ENCODE results near the gene RELB. TPM values are rescaled to one million over a fixed set of nuclear protein-coding genes. Genes with fewer than 3 reads are reported as not detected.

The RELB gene
- total and polyA plus RNA-seq, 10 of the 15 experiments (the other 5 are each of a cell fraction or from before 2014, with no cell fraction given): 0.66 to 43.8 (median 12.8) TPM

- TF ChIP-seq YBX1 (IDR thresholded peaks at IDR 0.05): no peak
- no peak; the same call in 1 of the 2 replicates for TF ChIP-seq HDGF (IDR thresholded peaks at IDR 0.05)
- no peak for TF ChIP-seq ZSCAN29 (IDR thresholded peaks at IDR 0.05)
- TF ChIP-seq IRF4 (IDR thresholded peaks at IDR 0.05; ENCODE audit: low read depth, low read length): peak; percentile 14; the same call in 1 of the 2 replicates
- TF ChIP-seq POLR2AphosphoS5 (IDR thresholded peaks at IDR 0.05; ENCODE audit: low read length): peak; percentile 82
- no peak for TF ChIP-seq E2F4 (IDR thresholded peaks at IDR 0.05; ENCODE audit: low read depth, low read length)
- TF ChIP-seq PKNOX1 (IDR thresholded peaks at IDR 0.05): peak; percentile 19; the same call in 1 of the 2 replicates
- TF ChIP-seq STAT3 (IDR thresholded peaks at IDR 0.05; ENCODE audit: low read depth, low read length): no peak; the same call in 1 of the 2 replicates
- TF ChIP-seq ATF7 (IDR thresholded peaks at IDR 0.05; ENCODE audit: low read depth): peak; percentile 87
- no peak for TF ChIP-seq CBX5 (IDR thresholded peaks at IDR 0.05; ENCODE audit: low read depth)
- peak; percentile 96 for TF ChIP-seq CBFB (IDR thresholded peaks at IDR 0.05; ENCODE audit: low read depth)
- TF ChIP-seq NFYB (IDR thresholded peaks at IDR 0.05; ENCODE audit: insufficient read depth, low read depth, low read length): no peak
- 0 out of 2 replicates have a peak, but pooled peaks have one; percentile 52 for TF ChIP-seq LARP7 (IDR thresholded peaks at IDR 0.05)
- peak; percentile 93 for TF ChIP-seq RELA (IDR thresholded peaks at IDR 0.05; ENCODE audit: borderline replicate concordance, partially characterized antibody)
- peak; percentile 70 for TF ChIP-seq SMC3 (IDR thresholded peaks at IDR 0.05; ENCODE audit: borderline replicate concordance, low read length)
Measured at GRCh38 chr19:45016388-45017314, 15.4 kb downstream of the RELB start (continued).
